HL-60 (cell line): ENCODE measurements around the gene GRID2.

Source experiments
- DNase-seq, 2 experiments: peaks; one replicate each; pipeline ENCODE4 v3.0.0-alpha.2; 2010 to 2020; ENCODE audit warnings: low read depth in 1 of 2, low spot score in 1 of 2
- H3K27ac ChIP-seq: fragments of 250-450 bp; sonication (Bioruptor Pico); replicated peaks from 2 replicates; pipeline ENCODE4 v1.5.1; 2020; ENCODE audit warnings: mild to moderate bottlenecking, moderate library complexity
- H3K27me3 ChIP-seq: fragments of 250-450 bp; sonication (Bioruptor Pico); 2 replicates; pipeline ENCODE4 v1.5.1; 2021; ENCODE audit warnings: mild to moderate bottlenecking, moderate library complexity; ENCODE audit not compliant: insufficient read depth, poor library complexity, severe bottlenecking
- H3K4me3 ChIP-seq: replicated peaks from 2 replicates; pipeline ENCODE4 v1.5.1; 2011; ENCODE audit warnings: mild to moderate bottlenecking, control low read depth, low read length; ENCODE audit not compliant: insufficient read depth
- CTCF ChIP-seq: IDR thresholded peaks from one replicate; pipeline ENCODE4 v1.5.1; 2011; ENCODE audit warnings: low read length, control low read depth, inconsistent platforms; ENCODE audit not compliant: insufficient read depth
- GABPA ChIP-seq: IDR thresholded peaks from 2 replicates; pipeline ENCODE4 v1.6.1; 2012; ENCODE audit warnings: low read depth
- POLR2AphosphoS5 ChIP-seq: IDR thresholded peaks from 2 replicates; pipeline ENCODE4 v1.6.1; 2012; ENCODE audit warnings: low read depth
- REST ChIP-seq: IDR thresholded peaks from 2 replicates; pipeline ENCODE4 v1.6.1; 2012; ENCODE audit warnings: low read depth; ENCODE audit not compliant: insufficient replicate concordance
- SPI1 ChIP-seq: IDR thresholded peaks from 2 replicates; pipeline ENCODE4 v1.6.1; 2012; ENCODE audit warnings: low read depth, mild to moderate bottlenecking, borderline replicate concordance

Gene GRID2

GRCh38 chr4:92566269-92566668 lies 262.5 kb downstream of the GRID2 start:
- no peaks in the 10 kb centered on the region for H3K27me3 ChIP-seq
- no peak overlapping the region for H3K4me3 ChIP-seq
- DNase-seq: no peak
- no peak overlapping the region for H3K27ac ChIP-seq
- TF ChIP-seq REST (no peak), CTCF (no peak), SPI1 (no peak)

- H3K27ac ChIP-seq: no peak overlapping the region
- no peaks in the 10 kb centered on the region for H3K27me3 ChIP-seq
- H3K4me3 ChIP-seq: no peak overlapping the region
- no peak for DNase-seq
- TF ChIP-seq GABPA (no peak), REST (no peak), CTCF (no peak), POLR2AphosphoS5 (no peak), SPI1 (no peak)
These were observed 277.1 kb downstream of the GRID2 start for GRCh38 chr4:92580816-92581215.

- H3K27ac ChIP-seq: no peak overlapping the region
- no peak for TF ChIP-seq SPI1
- no peak for TF ChIP-seq GABPA
- no peak for TF ChIP-seq REST
- TF ChIP-seq CTCF: no peak
- no peak for TF ChIP-seq POLR2AphosphoS5
- H3K27me3 ChIP-seq: no peaks in the 10 kb centered on the region
- H3K4me3 ChIP-seq: no peak overlapping the region
- no peak for DNase-seq
These were observed 295.3 kb downstream of the GRID2 start for GRCh38 chr4:92599044-92599443.
